Umbilical cord (tissue), 2 donors: ENCODE results near the gene XPO1. TPM values are rescaled to one million over a fixed set of nuclear protein-coding genes. Genes with fewer than 3 reads are reported as not detected.
A peak's percentile ranks its signal among the peaks of the same experiment; 100 is the strongest.
"Not testable (repeated sequence)": the region's sequence is repeated elsewhere in the genome, so short reads cannot be mapped to it uniquely, and the experiment has no call there.

Experiments
- DNase-seq: peaks from one replicate; pipeline ENCODE4 v3.0.0-alpha.2; 2015; ENCODE audit warnings: low spot score
- total RNA-seq: library from RNA; depleted of rRNA; stranded (reverse); fragments of >200 nt; gene quantifications from one replicate; pipeline ENCODE4 v1.2.3, GENCODE V29; 2014; ENCODE audit warnings: low replicate concordance; ENCODE audit not compliant: insufficient read depth

The XPO1 gene, protein sequence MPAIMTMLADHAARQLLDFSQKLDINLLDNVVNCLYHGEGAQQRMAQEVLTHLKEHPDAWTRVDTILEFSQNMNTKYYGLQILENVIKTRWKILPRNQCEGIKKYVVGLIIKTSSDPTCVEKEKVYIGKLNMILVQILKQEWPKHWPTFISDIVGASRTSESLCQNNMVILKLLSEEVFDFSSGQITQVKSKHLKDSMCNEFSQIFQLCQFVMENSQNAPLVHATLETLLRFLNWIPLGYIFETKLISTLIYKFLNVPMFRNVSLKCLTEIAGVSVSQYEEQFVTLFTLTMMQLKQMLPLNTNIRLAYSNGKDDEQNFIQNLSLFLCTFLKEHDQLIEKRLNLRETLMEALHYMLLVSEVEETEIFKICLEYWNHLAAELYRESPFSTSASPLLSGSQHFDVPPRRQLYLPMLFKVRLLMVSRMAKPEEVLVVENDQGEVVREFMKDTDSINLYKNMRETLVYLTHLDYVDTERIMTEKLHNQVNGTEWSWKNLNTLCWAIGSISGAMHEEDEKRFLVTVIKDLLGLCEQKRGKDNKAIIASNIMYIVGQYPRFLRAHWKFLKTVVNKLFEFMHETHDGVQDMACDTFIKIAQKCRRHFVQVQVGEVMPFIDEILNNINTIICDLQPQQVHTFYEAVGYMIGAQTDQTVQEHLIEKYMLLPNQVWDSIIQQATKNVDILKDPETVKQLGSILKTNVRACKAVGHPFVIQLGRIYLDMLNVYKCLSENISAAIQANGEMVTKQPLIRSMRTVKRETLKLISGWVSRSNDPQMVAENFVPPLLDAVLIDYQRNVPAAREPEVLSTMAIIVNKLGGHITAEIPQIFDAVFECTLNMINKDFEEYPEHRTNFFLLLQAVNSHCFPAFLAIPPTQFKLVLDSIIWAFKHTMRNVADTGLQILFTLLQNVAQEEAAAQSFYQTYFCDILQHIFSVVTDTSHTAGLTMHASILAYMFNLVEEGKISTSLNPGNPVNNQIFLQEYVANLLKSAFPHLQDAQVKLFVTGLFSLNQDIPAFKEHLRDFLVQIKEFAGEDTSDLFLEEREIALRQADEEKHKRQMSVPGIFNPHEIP (N-terminal part only)
- total RNA-seq, result 254 TPM

- DNase-seq, result peak; percentile 100
Measured at GRCh38 chr2:61538200-61538919, at the start of gene XPO1. Gene XPO1, minus strand, starts transcription at chr2:61538356. Its CDS starts 4,459 bp downstream, at chr2:61533897.

GRCh38 chr2:61586928-61587327 lies 48.8 kb upstream of the XPO1 start:
- not testable (repeated sequence) for DNase-seq

GRCh38 chr2:61585383-61585782 lies 47.2 kb upstream of the XPO1 start:
- DNase-seq, result peak; percentile 2

GRCh38 chr2:61584368-61584767 lies 46.2 kb upstream of the XPO1 start:
- DNase-seq, result not testable (repeated sequence)

DNA sequence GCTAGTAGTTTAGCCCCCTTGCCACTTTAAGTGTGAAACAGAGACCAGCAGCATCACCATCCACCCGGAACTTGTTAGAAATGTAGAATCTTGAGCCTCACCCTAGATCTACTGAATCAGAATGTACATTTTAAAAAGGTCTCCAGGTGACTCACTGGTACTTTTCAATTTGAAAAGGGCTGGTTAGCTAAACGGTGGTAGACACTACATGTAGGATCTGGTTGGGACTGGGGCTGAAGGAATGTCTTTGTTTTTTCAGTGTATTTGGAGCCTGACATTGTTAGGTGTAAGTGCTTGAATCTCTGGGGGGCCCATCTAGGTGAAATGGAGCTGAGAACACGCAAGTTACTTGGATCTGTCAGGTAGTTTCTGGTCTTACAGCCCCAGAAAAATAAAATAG lies 44.0 kb upstream of the XPO1 start:
- no peak for DNase-seq

GRCh38 chr2:61581716-61582115 lies 43.6 kb upstream of the XPO1 start:
- peak; percentile 4 for DNase-seq

GRCh38 chr2:61575447-61575859 lies 37.3 kb upstream of the XPO1 start:
- no peak for DNase-seq

GRCh38 chr2:61566566-61566965 lies 28.4 kb upstream of the XPO1 start:
- no peak for DNase-seq

DNA sequence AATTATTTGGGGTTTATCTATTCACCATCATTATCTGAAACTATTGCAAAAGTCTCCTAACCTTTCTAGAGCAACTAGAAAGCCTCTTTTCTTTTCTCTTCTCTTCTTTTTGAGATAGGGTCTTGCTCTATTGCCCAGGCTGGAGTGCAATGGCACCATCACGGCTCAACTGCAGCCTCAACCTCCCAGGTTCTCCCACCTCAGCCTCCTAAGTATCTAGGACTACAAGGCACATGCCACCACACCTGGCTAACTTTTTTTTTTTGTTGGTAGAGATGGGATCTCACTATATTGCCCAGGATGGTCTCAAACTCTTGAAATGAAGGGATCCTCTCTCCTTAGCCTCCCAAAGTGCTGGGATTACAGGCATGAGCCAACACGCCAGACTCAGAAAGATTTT lies 24.5 kb upstream of the XPO1 start:
- no peak for DNase-seq

DNA sequence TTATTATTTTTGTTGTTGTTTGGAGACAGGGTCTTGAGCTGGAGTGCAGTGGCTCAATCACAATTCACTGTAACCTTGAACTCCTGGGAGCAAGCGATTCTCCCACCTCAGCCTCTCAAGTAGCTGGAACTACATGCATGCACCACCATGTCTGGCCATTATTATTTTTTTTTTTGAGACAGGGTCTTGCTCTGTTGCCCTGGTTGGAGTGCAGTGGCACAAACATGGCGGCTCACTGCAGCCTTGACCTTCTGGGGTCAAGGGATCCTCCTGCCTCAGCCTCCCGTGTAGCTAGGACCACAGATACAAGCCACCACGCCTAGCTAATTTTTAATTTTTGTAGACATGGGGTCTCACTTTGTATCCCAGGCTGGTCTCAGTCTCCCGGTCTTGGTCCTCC lies 20.0 kb upstream of the XPO1 start:
- DNase-seq, result no peak

- no peak for DNase-seq
Measured at GRCh38 chr2:61557381-61557780, 19.2 kb upstream of the XPO1 start.

DNA sequence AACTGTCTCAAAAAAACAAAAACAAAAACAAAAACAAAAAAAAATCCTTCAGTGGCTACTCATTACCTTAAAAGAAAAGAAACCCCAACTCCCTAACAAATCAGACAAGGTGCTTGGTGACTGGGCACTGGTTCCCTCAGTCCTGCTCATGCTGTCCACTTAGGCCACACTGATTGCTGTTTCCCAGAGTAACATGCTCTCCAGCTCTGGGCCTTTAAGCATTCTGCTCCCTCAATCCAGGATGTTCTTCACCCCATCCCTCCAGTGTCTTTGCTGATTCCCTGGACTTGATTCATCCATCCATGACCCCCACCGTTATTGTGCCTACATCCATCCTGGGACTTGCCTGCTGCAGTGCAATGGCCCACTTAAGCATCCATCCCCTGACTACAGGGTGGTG lies 16.4 kb upstream of the XPO1 start:
- DNase-seq, result no peak

GRCh38 chr2:61550375-61551209 lies 12.4 kb upstream of the XPO1 start:
- no peak for DNase-seq

DNA sequence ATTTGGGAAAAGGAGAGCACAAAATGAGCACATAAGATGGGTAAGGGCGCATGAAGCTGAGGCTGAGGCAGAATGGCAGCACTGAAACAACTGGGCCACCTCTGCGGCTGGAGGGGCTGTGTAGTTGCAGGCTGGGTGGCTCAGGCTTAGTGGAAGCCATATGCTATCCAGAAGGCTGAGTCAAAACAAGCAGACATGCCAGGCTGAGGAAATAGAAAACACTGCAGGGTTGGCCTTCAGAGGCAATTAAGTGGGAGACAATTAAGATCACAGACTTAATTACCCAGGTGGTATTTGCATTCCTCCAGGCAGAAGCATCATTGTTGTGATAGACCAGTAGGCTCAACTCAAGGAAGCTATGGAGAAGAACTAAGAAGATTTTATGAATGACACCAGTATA lies 11.4 kb upstream of the XPO1 start:
- DNase-seq, result no peak

DNA sequence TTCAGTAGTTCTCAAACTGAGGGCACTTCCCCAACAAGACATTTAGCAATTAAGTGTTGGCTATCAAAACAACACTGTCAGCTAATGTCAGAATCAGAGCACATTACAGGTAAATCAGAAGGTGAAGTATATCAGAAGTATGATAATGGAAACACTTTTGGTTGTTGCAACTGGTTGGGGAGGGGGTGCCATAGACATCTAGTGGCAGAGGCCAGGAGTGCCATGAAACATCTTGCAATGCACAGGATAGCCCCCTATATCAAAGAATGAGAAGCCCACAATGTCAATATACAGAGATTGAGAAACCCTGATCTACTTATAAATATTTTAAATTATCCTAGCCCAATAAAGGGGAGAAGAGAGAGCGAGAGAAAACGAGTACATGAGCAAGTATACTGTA lies 4.9 kb upstream of the XPO1 start:
- no peak for DNase-seq

DNA sequence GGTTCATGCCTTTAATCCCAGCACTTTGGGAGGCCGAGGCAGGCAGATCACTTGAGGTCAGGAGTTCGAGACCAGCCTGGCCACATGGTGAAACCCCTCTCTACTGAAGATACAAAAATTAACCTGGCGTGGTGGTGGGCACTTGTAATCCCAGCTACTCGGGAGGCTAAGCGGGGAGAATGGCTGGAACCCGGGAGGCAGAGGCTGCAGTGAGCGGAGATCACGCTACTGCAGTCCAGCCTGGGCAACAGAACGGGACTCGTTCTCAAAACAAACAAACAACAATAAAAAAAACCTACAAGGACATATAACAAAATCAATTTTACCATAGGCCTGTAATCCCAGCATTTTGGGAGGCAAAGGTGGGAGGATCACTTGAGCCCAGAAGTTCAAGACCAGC lies 2.0 kb upstream of the XPO1 start:
- not testable (repeated sequence) for DNase-seq

GRCh38 chr2:61538920-61539520 lies 864 bp upstream of the XPO1 start:
- DNase-seq, result peak; percentile 49

GRCh38 chr2:61537950-61538199 lies 281 bp downstream of the XPO1 start:
- no peak for DNase-seq

- DNase-seq, result peak; percentile 43
Measured at GRCh38 chr2:61537277-61537949, 743 bp downstream of the XPO1 start.
